Measurements from ENCODE around the gene MCM3AP.

- TF ChIP-seq, protein P1, sequence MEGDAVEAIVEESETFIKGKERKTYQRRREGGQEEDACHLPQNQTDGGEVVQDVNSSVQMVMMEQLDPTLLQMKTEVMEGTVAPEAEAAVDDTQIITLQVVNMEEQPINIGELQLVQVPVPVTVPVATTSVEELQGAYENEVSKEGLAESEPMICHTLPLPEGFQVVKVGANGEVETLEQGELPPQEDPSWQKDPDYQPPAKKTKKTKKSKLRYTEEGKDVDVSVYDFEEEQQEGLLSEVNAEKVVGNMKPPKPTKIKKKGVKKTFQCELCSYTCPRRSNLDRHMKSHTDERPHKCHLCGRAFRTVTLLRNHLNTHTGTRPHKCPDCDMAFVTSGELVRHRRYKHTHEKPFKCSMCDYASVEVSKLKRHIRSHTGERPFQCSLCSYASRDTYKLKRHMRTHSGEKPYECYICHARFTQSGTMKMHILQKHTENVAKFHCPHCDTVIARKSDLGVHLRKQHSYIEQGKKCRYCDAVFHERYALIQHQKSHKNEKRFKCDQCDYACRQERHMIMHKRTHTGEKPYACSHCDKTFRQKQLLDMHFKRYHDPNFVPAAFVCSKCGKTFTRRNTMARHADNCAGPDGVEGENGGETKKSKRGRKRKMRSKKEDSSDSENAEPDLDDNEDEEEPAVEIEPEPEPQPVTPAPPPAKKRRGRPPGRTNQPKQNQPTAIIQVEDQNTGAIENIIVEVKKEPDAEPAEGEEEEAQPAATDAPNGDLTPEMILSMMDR (conservative IDR thresholded peaks at IDR 0.05; ENCODE audit: low read length): no peak
- no peak for TF ChIP-seq EZH2phosphoT487 (IDR thresholded peaks at IDR 0.05; ENCODE audit: borderline replicate concordance, low read depth, low read length)
Measured at GRCh38 chr21:46216132-46216747, 69.2 kb downstream of the MCM3AP start.

All from OCI-LY7 (cell line).